ENCODE data around the gene MPV17L. TPM values are rescaled to one million over a fixed set of nuclear protein-coding genes. Genes with fewer than 3 reads are reported as not detected.
A peak's percentile ranks its signal among the peaks of the same experiment; 100 is the strongest.
"Not testable (repeated sequence)": the region's sequence is repeated elsewhere in the genome, so short reads cannot be mapped to it uniquely, and the experiment has no call there.

MPV17L gene
- total RNA-seq (2021) (6.3 TPM in 2 replicates), Bru-seq, nascent RNA (percentile 47 among the genes with signal in this experiment), BruChase-seq, experiment 1, labeled RNA remaining after a 2-hour chase (percentile 67 among the genes with signal in this experiment), BruChase-seq, experiment 2, labeled RNA remaining after a 6-hour chase (percentile 89 among the genes with signal in this experiment)
- long read RNA-seq, full-length matches to known transcripts: 1 of 1 reads
- long read RNA-seq, partial matches to known transcripts: 0 of 1 reads
- long read RNA-seq, other reads (novel, unspliced or antisense): 0 of 1 reads

- H3K27me3 ChIP-seq (replicated peaks; ENCODE audit: insufficient read depth, low read depth, low read length, poor library complexity); H3K27ac ChIP-seq (ENCODE audit: low read depth, low read length, poor library complexity, severe bottlenecking); H3K9me3 ChIP-seq (ENCODE audit: low read depth, low read length, poor library complexity, severe bottlenecking); intact Hi-C loops (cut with micrococcal nuclease; ENCODE audit: unreplicated experiment); H3K4me1 ChIP-seq (ENCODE audit: insufficient read depth, low read length, poor library complexity, severe bottlenecking); CTCF ChIA-PET; H3K36me3 ChIP-seq (ENCODE audit: insufficient read depth, low read length, poor library complexity, severe bottlenecking); BruUV-seq (replicated peaks); POLR2A ChIA-PET (ENCODE audit: low non-redundant PET): not testable (repeated sequence)
- peak within 1 kb of the TSS; percentile 55 for H3K4me3 ChIP-seq (ENCODE audit: low read depth, low read length, poor library complexity, severe bottlenecking)
- peak; percentile 44 for DNase-seq (ENCODE audit: low spot score)
These were observed at the start of gene MPV17L for GRCh38 chr16:15395631-15396508. TSS of gene MPV17L (plus strand) at chr16:15395754. CDS start at chr16:15395898, 144 bp downstream.

- POLR2A ChIA-PET (ENCODE audit: low non-redundant PET); DNase-seq (ENCODE audit: low spot score); H3K4me1 ChIP-seq (ENCODE audit: insufficient read depth, low read length, poor library complexity, severe bottlenecking); H3K36me3 ChIP-seq (ENCODE audit: insufficient read depth, low read length, poor library complexity, severe bottlenecking); H3K27me3 ChIP-seq (replicated peaks; ENCODE audit: insufficient read depth, low read depth, low read length, poor library complexity); H3K9me3 ChIP-seq (ENCODE audit: low read depth, low read length, poor library complexity, severe bottlenecking); H3K4me3 ChIP-seq (ENCODE audit: low read depth, low read length, poor library complexity, severe bottlenecking); CTCF ChIA-PET; BruUV-seq (replicated peaks); H3K27ac ChIP-seq (ENCODE audit: low read depth, low read length, poor library complexity, severe bottlenecking); intact Hi-C loops (cut with micrococcal nuclease; ENCODE audit: unreplicated experiment): not testable (repeated sequence)
These were observed 46.8 kb upstream of the MPV17L start for GRCh38 chr16:15348721-15349120.

- H3K36me3 ChIP-seq (ENCODE audit: insufficient read depth, low read length, poor library complexity, severe bottlenecking); DNase-seq (ENCODE audit: low spot score); H3K9me3 ChIP-seq (ENCODE audit: low read depth, low read length, poor library complexity, severe bottlenecking); intact Hi-C loops (cut with micrococcal nuclease; ENCODE audit: unreplicated experiment); H3K4me1 ChIP-seq (ENCODE audit: insufficient read depth, low read length, poor library complexity, severe bottlenecking); H3K27me3 ChIP-seq (replicated peaks; ENCODE audit: insufficient read depth, low read depth, low read length, poor library complexity); H3K4me3 ChIP-seq (ENCODE audit: low read depth, low read length, poor library complexity, severe bottlenecking); H3K27ac ChIP-seq (ENCODE audit: low read depth, low read length, poor library complexity, severe bottlenecking); BruUV-seq (replicated peaks); CTCF ChIA-PET; POLR2A ChIA-PET (ENCODE audit: low non-redundant PET): not testable (repeated sequence)
These were observed 44.3 kb upstream of the MPV17L start for GRCh38 chr16:15351251-15351650.

- intact Hi-C loops (cut with micrococcal nuclease; ENCODE audit: unreplicated experiment); H3K27ac ChIP-seq (ENCODE audit: low read depth, low read length, poor library complexity, severe bottlenecking); H3K4me1 ChIP-seq (ENCODE audit: insufficient read depth, low read length, poor library complexity, severe bottlenecking); H3K36me3 ChIP-seq (ENCODE audit: insufficient read depth, low read length, poor library complexity, severe bottlenecking); POLR2A ChIA-PET (ENCODE audit: low non-redundant PET); CTCF ChIA-PET; H3K4me3 ChIP-seq (ENCODE audit: low read depth, low read length, poor library complexity, severe bottlenecking); H3K9me3 ChIP-seq (ENCODE audit: low read depth, low read length, poor library complexity, severe bottlenecking); DNase-seq (ENCODE audit: low spot score); BruUV-seq (replicated peaks); H3K27me3 ChIP-seq (replicated peaks; ENCODE audit: insufficient read depth, low read depth, low read length, poor library complexity): not testable (repeated sequence)
These were observed 43.8 kb upstream of the MPV17L start for GRCh38 chr16:15351745-15352144.

GRCh38 chr16:15352852-15353251 lies 42.7 kb upstream of the MPV17L start:
- H3K27me3 ChIP-seq (replicated peaks; ENCODE audit: insufficient read depth, low read depth, low read length, poor library complexity); H3K4me1 ChIP-seq (ENCODE audit: insufficient read depth, low read length, poor library complexity, severe bottlenecking); BruUV-seq (replicated peaks); DNase-seq (ENCODE audit: low spot score); POLR2A ChIA-PET (ENCODE audit: low non-redundant PET); H3K9me3 ChIP-seq (ENCODE audit: low read depth, low read length, poor library complexity, severe bottlenecking); intact Hi-C loops (cut with micrococcal nuclease; ENCODE audit: unreplicated experiment); H3K27ac ChIP-seq (ENCODE audit: low read depth, low read length, poor library complexity, severe bottlenecking); H3K36me3 ChIP-seq (ENCODE audit: insufficient read depth, low read length, poor library complexity, severe bottlenecking); CTCF ChIA-PET; H3K4me3 ChIP-seq (ENCODE audit: low read depth, low read length, poor library complexity, severe bottlenecking): not testable (repeated sequence)

- H3K36me3 ChIP-seq (ENCODE audit: insufficient read depth, low read length, poor library complexity, severe bottlenecking); H3K4me3 ChIP-seq (ENCODE audit: low read depth, low read length, poor library complexity, severe bottlenecking); CTCF ChIA-PET; POLR2A ChIA-PET (ENCODE audit: low non-redundant PET); H3K27ac ChIP-seq (ENCODE audit: low read depth, low read length, poor library complexity, severe bottlenecking); H3K9me3 ChIP-seq (ENCODE audit: low read depth, low read length, poor library complexity, severe bottlenecking); BruUV-seq (replicated peaks); intact Hi-C loops (cut with micrococcal nuclease; ENCODE audit: unreplicated experiment); H3K27me3 ChIP-seq (replicated peaks; ENCODE audit: insufficient read depth, low read depth, low read length, poor library complexity); DNase-seq (ENCODE audit: low spot score); H3K4me1 ChIP-seq (ENCODE audit: insufficient read depth, low read length, poor library complexity, severe bottlenecking): not testable (repeated sequence)
These were observed 40.7 kb upstream of the MPV17L start for GRCh38 chr16:15354846-15355245.

- H3K4me1 ChIP-seq (ENCODE audit: insufficient read depth, low read length, poor library complexity, severe bottlenecking); H3K27me3 ChIP-seq (replicated peaks; ENCODE audit: insufficient read depth, low read depth, low read length, poor library complexity); POLR2A ChIA-PET (ENCODE audit: low non-redundant PET); H3K4me3 ChIP-seq (ENCODE audit: low read depth, low read length, poor library complexity, severe bottlenecking); BruUV-seq (replicated peaks); DNase-seq (ENCODE audit: low spot score); H3K9me3 ChIP-seq (ENCODE audit: low read depth, low read length, poor library complexity, severe bottlenecking); intact Hi-C loops (cut with micrococcal nuclease; ENCODE audit: unreplicated experiment); H3K36me3 ChIP-seq (ENCODE audit: insufficient read depth, low read length, poor library complexity, severe bottlenecking); H3K27ac ChIP-seq (ENCODE audit: low read depth, low read length, poor library complexity, severe bottlenecking); CTCF ChIA-PET: not testable (repeated sequence)
These were observed 38.1 kb upstream of the MPV17L start for GRCh38 chr16:15357495-15357894.

All from A673 (cell line).